Ovary (tissue), 9 donors: ENCODE results near the gene EHBP1. TPM values are rescaled to one million over a fixed set of nuclear protein-coding genes. Genes with fewer than 3 reads are reported as not detected.

ENCODE experiments used
- DNase-seq, 5 donors: peaks; one replicate each; pipeline ENCODE4 v3.0.0-alpha.2; 2019 to 2020
- H3K27ac ChIP-seq, 2 donors: fragments of 200-600 bp; one replicate each; pipeline versions ENCODE4 v1.5.1 to v1.8.0; 2019 to 2022
- H3K27me3 ChIP-seq: fragments of 200-600 bp; one replicate; pipeline ENCODE4 v1.8.0; 2022
- H3K36me3 ChIP-seq: fragments of 200-600 bp; sonication (generic); one replicate; pipeline ENCODE4 v1.5.1; 2019
- H3K4me1 ChIP-seq: one replicate; pipeline ENCODE4 v1.8.1; 2013; ENCODE audit warnings: mild to moderate bottlenecking, moderate library complexity; ENCODE audit not compliant: insufficient read depth
- H3K4me3 ChIP-seq: fragments of 200-600 bp; sonication (generic); one replicate; pipeline ENCODE4 v1.5.1; 2017
- H3K9me3 ChIP-seq, 2 donors: fragments of 200-600 bp in 1 of 2; sonication (generic) in 1 of 2; one replicate each; pipeline versions ENCODE4 v1.5.1 to v1.8.1; 2013 to 2019; ENCODE audit warnings: mild to moderate bottlenecking in 1 of 2, moderate library complexity in 1 of 2
- CTCF ChIP-seq, 3 donors: fragments of 450-650 bp in 2 of 3; fragments of 200-600 bp in 1 of 3; IDR thresholded peaks; one replicate each; pipeline versions ENCODE4 v1.5.1 to v1.8.0; 2016 to 2022; ENCODE audit warnings: antibody characterized with exemption in 3 of 3, mild to moderate bottlenecking in 1 of 3
- EP300 ChIP-seq: sonication (generic); formaldehyde crosslinking; IDR thresholded peaks from one replicate; pipeline ENCODE4 v1.6.1; 2017; ENCODE audit warnings: antibody characterized with exemption
- POLR2A ChIP-seq: fragments of 450-650 bp; IDR thresholded peaks from one replicate; pipeline ENCODE4 v1.6.1; 2017; ENCODE audit warnings: antibody characterized with exemption, mild to moderate bottlenecking, moderate library complexity
- WGBS, 3 donors: extraction: QIAGEN DNeasy Blood & Tissue Kit in 1 of 3; methylation state at CpG; one replicate each; pipeline versions ENCODE4 v1.1.5 to v1.1.7; 2013 to 2017; 5-methylcytosine and 5-hydroxymethylcytosine counted together
- intact Hi-C, 4 donors: fragments of 100-400 bp; cut with DNase I; formaldehyde crosslinking; loops; one replicate each; pipeline versions ENCODE4 v1.11.0 to v1.15.1; 2022 to 2023
- polyA plus RNA-seq, 2 donors: library from polyadenylated mRNA; stranded (reverse); fragments of 200-250 nt in 1 of 2; fragments of 350-450 nt in 1 of 2; fragmentation: Illumina TruSeq in 1 of 2; extraction: RNeasy Lipid Tissue Mini Kit (QIAGEN cat#74804) in 1 of 2; gene quantifications; one replicate each; pipeline ENCODE4 v1.2.3, GENCODE V29; 2013 to 2014
- total RNA-seq, 7 donors: library from RNA; depleted of rRNA in 2 of 7; stranded (reverse); fragments of >200 nt in 2 of 7; fragmentation: NEBNext Ultra II Directional in 3 of 7; extraction: Animal tissue kit (Norgen Biotek cat#: 25700) in 3 of 7; gene quantifications; one replicate each; pipeline versions ENCODE4 v1.1.0 to v1.2.4, GENCODE V29; 2016 to 2023
- donor health status: DM: no; HTN: no; CAD: no; lungs with moderate emphysema.
- donor health status: DM: no; HTN: no; CAD: no.
- donor health status: Bipolar disorder and iron deficiency.
- donor health status: DM: yes; HTN: yes; CAD: no.
- donor health status: DM: no; HTN: no; CAD: no.
- donor health status: DM: yes; HTN: yes; CAD: no.

The EHBP1 gene
- total and polyA plus RNA-seq, 9 donors = 56.3 to 185 (median 117) TPM

- peaks cover 5% of the 10 kb centered on the region for H3K27me3 ChIP-seq
- intact Hi-C loops = no loop called here
- no peak for TF ChIP-seq CTCF (IDR thresholded peaks at IDR 0.05)
- no peak for TF ChIP-seq POLR2A
- TF ChIP-seq EP300 = no peak
- 39 to 57% (median 52%) methylated on average over 7 of the region's 7 CpGs for WGBS, 3 donors
- H3K27ac ChIP-seq = no peak overlapping the region
- no peak for DNase-seq
- no peaks in the 10 kb centered on the region for H3K9me3 ChIP-seq
- no peaks in the 10 kb centered on the region for H3K36me3 ChIP-seq
- no peak overlapping the region for H3K4me3 ChIP-seq
- H3K4me1 ChIP-seq = peaks cover 13% of the 10 kb centered on the region
Observed at GRCh38 chr2:63054841-63055225, 349.3 kb downstream of the EHBP1 start.

- Histone ChIP-seq H3K4me1 (peaks cover 13% of the 10 kb centered on the region), H3K27ac (no peak overlapping the region), H3K9me3 (no peaks in the 10 kb centered on the region), H3K4me3 (no peak overlapping the region), H3K36me3 (no peaks in the 10 kb centered on the region), H3K27me3 (peaks cover 5% of the 10 kb centered on the region)
- TF ChIP-seq POLR2A (no peak), CTCF (IDR thresholded peaks at IDR 0.05) (no peak), EP300 (no peak)
- DNase-seq = peak in 2 of 5 donors; percentile 13 to 35
- intact Hi-C loops = no loop called here
- WGBS, 3 donors = 11 to 19% (median 13%) methylated on average over 62 to 63 of the region's 63 CpGs
Observed at GRCh38 chr2:63055226-63056106, 350.0 kb downstream of the EHBP1 start.

- Histone ChIP-seq H3K27ac (no peak overlapping the region), H3K9me3 (no peaks in the 10 kb centered on the region), H3K4me3 (no peak overlapping the region), H3K27me3 (peaks cover 5% of the 10 kb centered on the region), H3K4me1 (peaks cover 10% of the 10 kb centered on the region), H3K36me3 (no peaks in the 10 kb centered on the region)
- intact Hi-C loops = no loop called here
- DNase-seq = peak in 2 of 5 donors; percentile 12 to 32
- TF ChIP-seq POLR2A = no peak
- TF ChIP-seq EP300 = no peak
- TF ChIP-seq CTCF (IDR thresholded peaks at IDR 0.05) = no peak
- WGBS, 3 donors = 22 to 38% (median 32%) methylated on average over 49 of the region's 49 CpGs
Observed at GRCh38 chr2:63056107-63057050, 350.9 kb downstream of the EHBP1 start.

- Histone ChIP-seq H3K9me3 (no peaks in the 10 kb centered on the region), H3K4me3 (no peak overlapping the region), H3K27me3 (peaks cover 5% of the 10 kb centered on the region), H3K36me3 (no peaks in the 10 kb centered on the region), H3K27ac (no peak overlapping the region), H3K4me1 (peaks cover 10% of the 10 kb centered on the region)
- DNase-seq = no peak
- intact Hi-C loops = no loop called here
- TF ChIP-seq CTCF (IDR thresholded peaks at IDR 0.05) (no peak), POLR2A (no peak), EP300 (no peak)
- WGBS, 3 donors = 21 to 32% (median 28%) methylated on average over 35 of the region's 35 CpGs
Observed at GRCh38 chr2:63057249-63058143, 352.0 kb downstream of the EHBP1 start.
